Fibroblast of lung (primary cell): Measurements from ENCODE around the gene ARMH2. TPM values are rescaled to one million over a fixed set of nuclear protein-coding genes. Genes with fewer than 3 reads are reported as not detected.

ENCODE experiments used
- DNase-seq, 2 donors: peaks; one replicate each; pipeline versions ENCODE4 v3.0.0 to v3.0.0-alpha.2; 2010; ENCODE audit warnings: low read depth in 2 of 2
- H2AFZ ChIP-seq: 2 replicates; pipeline ENCODE4 v1.5.1; 2012; ENCODE audit warnings: low read length, control low read depth, inconsistent platforms
- H3K27ac ChIP-seq: 2 replicates; pipeline ENCODE4 v1.5.1; 2011; ENCODE audit warnings: low read length, control low read depth; ENCODE audit not compliant: insufficient read depth
- H3K27me3 ChIP-seq: 2 replicates; pipeline ENCODE4 v1.5.1; 2011; ENCODE audit warnings: mild to moderate bottlenecking, low read length; ENCODE audit not compliant: control insufficient read depth, insufficient read depth
- H3K36me3 ChIP-seq: 2 replicates; pipeline ENCODE4 v1.5.1; 2011; ENCODE audit warnings: low read length; ENCODE audit not compliant: control insufficient read depth, insufficient read depth
- H3K4me1 ChIP-seq: 2 replicates; pipeline ENCODE4 v1.5.1; 2011; ENCODE audit warnings: low read length; ENCODE audit not compliant: control insufficient read depth, insufficient read depth; ENCODE audit errors: extremely low read depth
- H3K4me2 ChIP-seq: 2 replicates; pipeline ENCODE4 v1.5.1; 2011; ENCODE audit warnings: low read length, control low read depth; ENCODE audit not compliant: insufficient read depth; ENCODE audit errors: extremely low read depth
- H3K4me3 ChIP-seq, 4 experiments: fragments of 200-600 bp in 1 of 4; sonication (generic) in 1 of 4; replicated peaks in 1 of 4; 2 replicates each; pipeline ENCODE4 v1.5.1; 2011 to 2016; ENCODE audit warnings: low read length in 4 of 4, low read depth in 3 of 4, mild to moderate bottlenecking in 3 of 4, control low read depth in 2 of 4, inconsistent platforms in 1 of 4, mixed read lengths in 1 of 4; ENCODE audit not compliant: insufficient read depth in 1 of 4; ENCODE audit errors: control extremely low read depth in 1 of 4
- H3K79me2 ChIP-seq: 2 replicates; pipeline ENCODE4 v1.5.1; 2012; ENCODE audit warnings: mild to moderate bottlenecking, low read length, inconsistent platforms; ENCODE audit not compliant: control insufficient read depth, insufficient read depth
- H3K9ac ChIP-seq: 2 replicates; pipeline ENCODE4 v1.5.1; 2011; ENCODE audit warnings: mild to moderate bottlenecking, low read length, control low read depth; ENCODE audit not compliant: insufficient read depth
- H3K9me3 ChIP-seq: 2 replicates; pipeline ENCODE4 v1.5.1; 2012; ENCODE audit warnings: low read depth, low read length; ENCODE audit not compliant: control insufficient read depth, insufficient read depth
- H4K20me1 ChIP-seq: 2 replicates; pipeline ENCODE4 v1.5.1; 2011; ENCODE audit warnings: low read length; ENCODE audit not compliant: control insufficient read depth, insufficient read depth; ENCODE audit errors: extremely low read depth
- EZH2 ChIP-seq: IDR thresholded peaks from 2 replicates; pipeline ENCODE4 v1.5.1; 2012; ENCODE audit warnings: low read length, control low read depth, mild to moderate bottlenecking; ENCODE audit errors: missing control alignments
- polyA plus RNA-seq, 2 donors: library from polyadenylated mRNA; depleted of rRNA in 1 of 2; stranded (reverse) in 1 of 2; unstranded in 1 of 2; fragments of >200 nt; gene quantifications; 2 replicates each; pipeline ENCODE4 v1.2.1, GENCODE V29; 2011 to 2012; ENCODE audit warnings: missing spikeins in 1 of 2
- total RNA-seq: library from RNA; depleted of rRNA; stranded (reverse); fragments of >200 nt; gene quantifications from 2 replicates; pipeline ENCODE4 v1.2.1, GENCODE V29; 2014
- TF ChIP-seq, protein P1 (sequence below), 2 donors: IDR thresholded peaks in 1 of 2; conservative IDR thresholded peaks in 1 of 2; 1 replicate in 1 of 2; 2 replicates in 1 of 2; pipeline ENCODE4 v1.5.1; 2011 to 2012; ENCODE audit warnings: low read length in 2 of 2, control low read depth in 1 of 2, inconsistent platforms in 1 of 2, low read depth in 1 of 2, mild to moderate bottlenecking in 1 of 2

The ARMH2 gene
- total and polyA plus RNA-seq, 2 donors (not counting 1 experiment from before 2014, with no cell fraction given): not detected

DNA sequence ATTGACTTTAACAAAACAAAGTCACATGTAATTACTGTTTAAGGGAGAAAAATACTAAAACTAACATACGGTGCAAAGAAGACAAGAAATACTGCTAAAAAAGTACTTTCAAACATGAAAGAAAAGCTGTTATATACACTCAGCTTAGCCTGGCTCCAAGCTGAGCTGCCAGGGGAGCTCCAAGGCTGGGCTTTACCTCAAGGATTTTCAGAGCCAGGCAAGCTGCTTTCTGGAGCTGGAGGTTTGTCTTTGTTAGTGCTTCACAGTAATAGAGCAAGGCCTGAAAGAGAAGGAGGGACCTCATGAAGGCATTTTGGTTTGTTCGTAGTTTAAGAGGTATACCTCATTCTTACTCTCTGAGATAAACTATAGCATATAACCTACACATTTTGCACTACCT is 19.6 kb upstream of the ARMH2 start:
- H3K4me1 ChIP-seq: no peaks in the 10 kb centered on the region
- H3K27ac ChIP-seq: no peak overlapping the region
- H3K4me2 ChIP-seq: no peak overlapping the region
- no peak overlapping the region for H3K4me3 ChIP-seq
- H2AFZ ChIP-seq: no peak overlapping the region
- H3K9me3 ChIP-seq: no peaks in the 10 kb centered on the region
- H3K79me2 ChIP-seq: no peaks in the 10 kb centered on the region
- DNase-seq: no peak
- no peaks in the 10 kb centered on the region for H3K36me3 ChIP-seq
- H4K20me1 ChIP-seq: no peaks in the 10 kb centered on the region
- no peak overlapping the region for H3K9ac ChIP-seq
- TF ChIP-seq EZH2: no peak
- TF ChIP-seq, protein P1, sequence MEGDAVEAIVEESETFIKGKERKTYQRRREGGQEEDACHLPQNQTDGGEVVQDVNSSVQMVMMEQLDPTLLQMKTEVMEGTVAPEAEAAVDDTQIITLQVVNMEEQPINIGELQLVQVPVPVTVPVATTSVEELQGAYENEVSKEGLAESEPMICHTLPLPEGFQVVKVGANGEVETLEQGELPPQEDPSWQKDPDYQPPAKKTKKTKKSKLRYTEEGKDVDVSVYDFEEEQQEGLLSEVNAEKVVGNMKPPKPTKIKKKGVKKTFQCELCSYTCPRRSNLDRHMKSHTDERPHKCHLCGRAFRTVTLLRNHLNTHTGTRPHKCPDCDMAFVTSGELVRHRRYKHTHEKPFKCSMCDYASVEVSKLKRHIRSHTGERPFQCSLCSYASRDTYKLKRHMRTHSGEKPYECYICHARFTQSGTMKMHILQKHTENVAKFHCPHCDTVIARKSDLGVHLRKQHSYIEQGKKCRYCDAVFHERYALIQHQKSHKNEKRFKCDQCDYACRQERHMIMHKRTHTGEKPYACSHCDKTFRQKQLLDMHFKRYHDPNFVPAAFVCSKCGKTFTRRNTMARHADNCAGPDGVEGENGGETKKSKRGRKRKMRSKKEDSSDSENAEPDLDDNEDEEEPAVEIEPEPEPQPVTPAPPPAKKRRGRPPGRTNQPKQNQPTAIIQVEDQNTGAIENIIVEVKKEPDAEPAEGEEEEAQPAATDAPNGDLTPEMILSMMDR (conservative IDR thresholded peaks at IDR 0.05 in 1 of 2, IDR thresholded peaks at IDR 0.05 in 1 of 2; ENCODE audit: low read depth in 1 of 2, low read length in 2 of 2): no peak
- H3K27me3 ChIP-seq: no peaks in the 10 kb centered on the region

DNA sequence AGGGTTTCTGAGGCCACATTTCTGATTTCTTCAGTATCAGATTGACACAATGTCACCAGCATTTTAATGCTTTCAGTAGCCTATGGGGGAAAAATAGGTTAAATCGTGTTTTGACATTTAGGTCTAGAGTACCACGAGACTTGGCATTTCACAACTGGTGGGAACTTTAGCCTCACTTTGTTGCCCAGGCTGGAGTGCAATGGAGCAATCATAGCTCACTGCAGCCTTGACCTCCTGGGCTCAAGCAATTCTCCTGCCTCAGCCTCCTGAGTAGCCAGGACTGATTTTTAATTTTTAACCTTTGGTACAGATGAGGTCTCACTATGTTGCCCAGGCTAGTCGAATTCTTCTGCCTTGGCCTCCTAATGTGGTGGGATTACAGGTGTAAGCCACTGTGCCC is 11.0 kb upstream of the ARMH2 start:
- Histone ChIP-seq H3K4me3 (no peak overlapping the region), H2AFZ (no peak overlapping the region), H4K20me1 (no peaks in the 10 kb centered on the region), H3K9me3 (no peaks in the 10 kb centered on the region), H3K9ac (no peak overlapping the region), H3K4me1 (no peaks in the 10 kb centered on the region), H3K27me3 (no peaks in the 10 kb centered on the region), H3K27ac (no peak overlapping the region), H3K4me2 (no peak overlapping the region), H3K36me3 (no peaks in the 10 kb centered on the region), H3K79me2 (no peaks in the 10 kb centered on the region)
- TF ChIP-seq, protein P1 (conservative IDR thresholded peaks at IDR 0.05 in 1 of 2, IDR thresholded peaks at IDR 0.05 in 1 of 2; ENCODE audit: low read depth in 1 of 2, low read length in 2 of 2): no peak
- TF ChIP-seq EZH2: no peak
- DNase-seq: no peak

DNA sequence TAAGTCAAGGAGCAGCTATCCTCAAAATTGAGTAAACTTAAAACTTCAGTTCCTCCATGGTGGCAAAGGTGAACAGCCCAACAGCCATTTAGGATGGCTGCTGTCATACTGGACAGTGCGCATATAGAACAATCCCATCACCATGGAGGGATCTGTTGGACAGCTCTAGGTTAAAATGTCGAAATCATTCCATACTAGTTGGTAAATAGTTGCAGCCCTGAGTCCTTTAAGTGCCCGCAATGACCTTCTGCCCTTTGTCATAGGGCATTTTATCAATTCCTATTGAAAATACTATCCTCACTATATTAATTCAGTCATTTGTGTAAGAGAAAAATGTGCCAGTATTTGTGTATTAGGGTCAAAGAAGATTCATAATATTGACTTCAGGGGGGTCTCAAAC is 8.9 kb upstream of the ARMH2 start:
- no peaks in the 10 kb centered on the region for H3K27me3 ChIP-seq
- no peak overlapping the region for H3K4me3 ChIP-seq
- no peak overlapping the region for H3K27ac ChIP-seq

More for the DNA sequence above, 8.9 kb upstream of the ARMH2 start:
- Histone ChIP-seq H4K20me1 (no peaks in the 10 kb centered on the region), H3K36me3 (no peaks in the 10 kb centered on the region), H3K79me2 (no peaks in the 10 kb centered on the region), H2AFZ (no peak overlapping the region), H3K4me1 (no peaks in the 10 kb centered on the region), H3K9ac (no peak overlapping the region), H3K4me2 (no peak overlapping the region), H3K9me3 (no peaks in the 10 kb centered on the region)
- TF ChIP-seq EZH2: no peak
- TF ChIP-seq, protein P1 (conservative IDR thresholded peaks at IDR 0.05 in 1 of 2, IDR thresholded peaks at IDR 0.05 in 1 of 2; ENCODE audit: low read depth in 1 of 2, low read length in 2 of 2): no peak
- DNase-seq: no peak
